K562 (cell line): ENCODE results near the gene KCND3. TPM values are rescaled to one million over a fixed set of nuclear protein-coding genes. Genes with fewer than 3 reads are reported as not detected.

Experiments used
- ATAC-seq: fragments of 200-7000 bp; cut with Tn5 transposase; 3 replicates; pipeline ENCODE4 v1.9.1; 2020; ENCODE audit warnings: moderate library complexity
- BruUV-seq: library from RNA; stranded (reverse); fragments of 400-500 nt; replicated peaks from 2 replicates; lab custom pipeline; 2021; lab: Mats Ljungman, UMichigan
- CTCF ChIA-PET: fragments of 300-600 bp; formaldehyde crosslinking; extraction: SDS; loops from one replicate; lab custom pipeline; 2021; ENCODE audit warnings: low intra/inter-chr PET ratio; lab: Yijun Ruan, JAX
- POLR2A ChIA-PET: fragments of 300-600, 350-650 bp; sonication (Branson Sonifier 250); formaldehyde crosslinking; extraction: SDS; loops from one replicate; lab custom pipeline; 2021; ENCODE audit warnings: antibody characterized with exemption, inconsistent platforms; lab: Yijun Ruan, JAX
- DNase-seq, 4 experiments: peaks; one replicate each; pipeline versions ENCODE4 v3.0.0 to v3.0.0-alpha.2; 2011 to 2018; ENCODE audit warnings: low spot score in 3 of 4, mixed read lengths in 3 of 4; ENCODE audit errors: extremely low read depth in 1 of 4
- FAIRE-seq: peaks from 2 replicates; lab custom pipeline; 2011; peaks lifted over from hg19 to GRCh38; lab: Jason Lieb, UNC
- H2AFZ ChIP-seq: 2 replicates; pipeline ENCODE4 v1.6.0; 2011; ENCODE audit warnings: low read depth, low read length, control low read depth, inconsistent platforms
- H3K27ac ChIP-seq: fragments of 200-600 bp; 3 replicates; pipeline ENCODE4 v1.8.0; 2011; ENCODE audit warnings: low read depth, mild to moderate bottlenecking, control low read depth, inconsistent platforms, low read length, moderate library complexity, mixed read lengths; ENCODE audit errors: extremely low read depth
- H3K27me3 ChIP-seq, 2 experiments: fragments of 300-600 bp in 1 of 2; 2 replicates in 1 of 2; 3 replicates in 1 of 2; pipeline versions ENCODE4 v1.6.0 to v1.8.0; 2011; ENCODE audit warnings: inconsistent platforms in 2 of 2, low read length in 2 of 2, mild to moderate bottlenecking in 1 of 2, mixed read lengths in 1 of 2, moderate library complexity in 1 of 2; ENCODE audit not compliant: control insufficient read depth in 2 of 2, insufficient read depth in 2 of 2
- H3K36me3 ChIP-seq: fragments of 300-600 bp; 3 replicates; pipeline ENCODE4 v1.8.0; 2011; ENCODE audit warnings: mild to moderate bottlenecking, low read length, inconsistent platforms; ENCODE audit not compliant: control insufficient read depth, insufficient read depth
- H3K4me1 ChIP-seq, 2 experiments: fragments of 200-600 bp in 1 of 2; replicated peaks in 1 of 2; 2 replicates in 1 of 2; 3 replicates in 1 of 2; pipeline versions ENCODE4 v1.5.1 to v1.8.0; 2011; ENCODE audit warnings: inconsistent platforms in 2 of 2, low read length in 2 of 2, mild to moderate bottlenecking in 1 of 2, mixed read lengths in 1 of 2, moderate library complexity in 1 of 2; ENCODE audit not compliant: control insufficient read depth in 2 of 2, insufficient read depth in 2 of 2
- H3K4me2 ChIP-seq: 2 replicates; pipeline ENCODE4 v1.6.1; 2011; ENCODE audit warnings: low read length, control low read depth, inconsistent platforms, mixed read lengths; ENCODE audit not compliant: insufficient read depth
- H3K4me3 ChIP-seq: fragments of 200-600 bp; sonication (generic), shearing (Covaris generic); 2 replicates; pipeline ENCODE4 v1.5.1; 2016; ENCODE audit warnings: control low read depth, inconsistent platforms
- H3K79me2 ChIP-seq: fragments of 200-600 bp; 3 replicates; pipeline ENCODE4 v1.8.0; 2011; ENCODE audit warnings: low read length, inconsistent platforms; ENCODE audit not compliant: control insufficient read depth, insufficient read depth
- H3K9ac ChIP-seq, 2 experiments: 2 replicates each; pipeline versions ENCODE4 v1.6.0 to v1.6.1; 2011; ENCODE audit warnings: low read depth in 2 of 2, low read length in 2 of 2, control low read depth in 1 of 2, inconsistent platforms in 1 of 2, mild to moderate bottlenecking in 1 of 2, mixed read lengths in 1 of 2; ENCODE audit not compliant: insufficient read depth in 1 of 2
- H3K9me1 ChIP-seq: one replicate; pipeline ENCODE4 v1.6.0; 2011; ENCODE audit warnings: inconsistent platforms, mild to moderate bottlenecking, low read length, moderate library complexity; ENCODE audit not compliant: control insufficient read depth, insufficient read depth
- H3K9me3 ChIP-seq: replicated peaks from 2 replicates; pipeline ENCODE4 v1.5.1; 2011; ENCODE audit warnings: low read depth, low read length, inconsistent platforms; ENCODE audit not compliant: control insufficient read depth, insufficient read depth
- H4K20me1 ChIP-seq: replicated peaks from 2 replicates; pipeline ENCODE4 v1.6.1; 2011; ENCODE audit warnings: low read length, inconsistent platforms, mixed read lengths; ENCODE audit not compliant: control insufficient read depth, insufficient read depth
- ARID2 ChIP-seq: fragments of 450-650 bp; IDR thresholded peaks from 2 replicates; pipeline ENCODE4 v1.6.1; 2017; ENCODE audit warnings: antibody characterized with exemption, mild to moderate bottlenecking
- CHD1 ChIP-seq: fragments of 200-600 bp; sonication (generic); IDR thresholded peaks from one replicate; pipeline ENCODE4 v1.6.1; 2012; ENCODE audit warnings: mild to moderate bottlenecking, moderate library complexity, low read length, inconsistent platforms
- ELF1 ChIP-seq: fragments of 200-800 bp; sonication (Bioruptor generic); IDR thresholded peaks from 2 replicates; pipeline ENCODE4 v1.6.1; 2016; ENCODE audit warnings: missing genetic modification characterization, missing compliant biosample characterization
- ELK3 ChIP-seq: fragments of 450-650 bp; formaldehyde crosslinking; IDR thresholded peaks from 2 replicates; pipeline ENCODE4 v1.4.0; 2020; ENCODE audit warnings: mild to moderate bottlenecking
- EWSR1 ChIP-seq: fragments of 450-650 bp; IDR thresholded peaks from 2 replicates; pipeline ENCODE4 v1.6.1; 2018; ENCODE audit warnings: borderline replicate concordance, mild to moderate bottlenecking, low read depth, moderate library complexity; ENCODE audit not compliant: partially characterized antibody
- LEF1 ChIP-seq: fragments of 450-650 bp; IDR thresholded peaks from 2 replicates; pipeline ENCODE4 v1.6.1; 2016; ENCODE audit warnings: mild to moderate bottlenecking
- MAX ChIP-seq: sonication (generic); formaldehyde crosslinking; IDR thresholded peaks from 2 replicates; pipeline ENCODE4 v1.9.0; 2022; ENCODE audit warnings: mild to moderate bottlenecking, missing genetic modification reagents
- NR2F6 ChIP-seq: fragments of 450-650 bp; formaldehyde crosslinking; IDR thresholded peaks from 2 replicates; pipeline ENCODE4 v1.4.0; 2020; ENCODE audit warnings: mild to moderate bottlenecking
- SP2 ChIP-seq: IDR thresholded peaks from 2 replicates; pipeline ENCODE4 v1.6.1; 2011; ENCODE audit warnings: mild to moderate bottlenecking, low read depth, low read length, moderate library complexity; ENCODE audit not compliant: poor library complexity, severe bottlenecking; ENCODE audit errors: extremely low read depth
- UBTF ChIP-seq, 2 experiments: IDR thresholded peaks; 2 replicates each; pipeline ENCODE4 v1.6.1; 2012; ENCODE audit warnings: improper control_type of control experiment in 2 of 2, low read depth in 2 of 2, low read length in 2 of 2, borderline replicate concordance in 1 of 2
- ZBTB7A ChIP-seq: IDR thresholded peaks from 2 replicates; pipeline ENCODE4 v1.6.1; 2011; ENCODE audit warnings: low read depth, mild to moderate bottlenecking, low read length, moderate library complexity, borderline replicate concordance; ENCODE audit not compliant: control insufficient read depth
- ZEB2 ChIP-seq: fragments of 450-650 bp; IDR thresholded peaks from 2 replicates; pipeline ENCODE4 v1.6.1; 2016
- ZNF175 ChIP-seq: fragments of 200-800 bp; sonication (Bioruptor generic); IDR thresholded peaks from 2 replicates; pipeline ENCODE4 v1.6.1; 2016; ENCODE audit warnings: low read depth, mild to moderate bottlenecking, missing genetic modification characterization, missing compliant biosample characterization
- ZNF239 ChIP-seq: fragments of 250-450 bp; sonication (Bioruptor Pico); IDR thresholded peaks from 2 replicates; pipeline ENCODE4 v1.4.0; 2020; ENCODE audit warnings: mild to moderate bottlenecking
- WGBS: fragments of 100-300 bp; shearing (Covaris generic); methylation state at CpG from one replicate; pipeline ENCODE4 v1.1.6; 2016; ENCODE audit warnings: low coverage, mixed read lengths; ENCODE audit not compliant: insufficient coverage; ENCODE audit errors: missing lambda C conversion rate; 5-methylcytosine and 5-hydroxymethylcytosine counted together
- in situ Hi-C: fragments of 300-500 bp; cut with MboI; formaldehyde crosslinking; loops from 4 replicates; pipeline ENCODE4 v1.15.0; 2018; ENCODE audit warnings: inconsistent platforms, mixed read lengths
- intact Hi-C: fragments of 100-400 bp; cut with micrococcal nuclease; formaldehyde crosslinking; loops from 2 replicates; pipeline ENCODE4 v1.14.2; 2022
- polyA plus RNA-seq, 8 experiments: library from polyadenylated mRNA; depleted of rRNA in 4 of 8; stranded (reverse) in 5 of 8; unstranded in 3 of 8; fragments of >200 nt; fragmentation: Nextera tagmentation in 2 of 8; fragmentation: Illumina TruSeq in 1 of 8; extraction: Ambion mirVana in 2 of 8; extraction: Trizol in 1 of 8; gene quantifications; 2 replicates each; pipeline versions ENCODE4 v1.2.1 to v1.2.3, GENCODE V29; 2011 to 2014; ENCODE audit warnings: inconsistent platforms in 1 of 8, missing spikeins in 1 of 8
- total RNA-seq, 7 experiments: library from RNA; depleted of rRNA in 6 of 7; stranded (reverse); fragments of >200 nt in 6 of 7; fragmentation: Illumina TruSeq in 2 of 7; extraction: Trizol in 2 of 7; gene quantifications; 2 replicates each; pipeline versions ENCODE4 v1.2.1 to v1.2.3, GENCODE V29; 2011 to 2021; ENCODE audit warnings: low replicate concordance in 1 of 7

The KCND3 gene
- total and polyA plus RNA-seq, 9 of the 15 experiments (the other 6 are each of a cell fraction or from before 2014, with no cell fraction given) = not detected

- TF ChIP-seq ZNF175 (CRISPR knock-in tag) (0 out of 2 replicates have a peak, but pooled peaks have one; percentile 6), ZBTB7A (peak; percentile 85; the same call in 1 of the 2 replicates)
These were observed 249.3 kb downstream of the KCND3 start (continued) for GRCh38 chr1:111739925-111740765.

- intact Hi-C loops (no loop called here), in situ Hi-C loops (no loop called here)
- Histone ChIP-seq H3K4me2 (peak within 1 kb of the TSS; percentile 87), H3K9me3 (no peaks in the 10 kb centered on the region), H3K79me2 (no peaks in the 10 kb centered on the region), H4K20me1 (no peaks in the 10 kb centered on the region; the same call in 1 of the 2 replicates), H3K36me3 (no peaks in the 10 kb centered on the region), H3K27ac (no peak within 1 kb of the TSS), H2AFZ (peak within 1 kb of the TSS; percentile 80), H3K9ac (peak within 1 kb of the TSS; percentile 43 to 84; a peak in 3 of 4 replicates), H3K27me3 (peaks cover 39 to 75% of the 10 kb centered on the region in 2 experiments), H3K9me1 (peaks cover under 1% of the 10 kb centered on the region), H3K4me1 (peaks cover 14 to 28% of the 10 kb centered on the region in 2 experiments), H3K4me3 (peak within 1 kb of the TSS; percentile 44)
- under 1% methylated on average over 52 of the region's 59 CpGs for WGBS
- FAIRE-seq = peak; percentile 19
- DNase-seq = peak; percentile 91 to 99 (median 98)
- ChIA-PET POLR2A (interaction anchor here (0.6 to 2.0 kb wide), 9 partner anchors 8 to 625 kb away, joined by 3 to 7 read pairs (median 3); no protein-coding TSS in a partner anchor), CTCF (interaction anchor here (1.2 kb wide), 1 partner anchor 25 kb away, joined by 3 read pairs; no protein-coding TSS in a partner anchor)
- BruUV-seq = no TSS peak
- ATAC-seq = peak; percentile 90
- TF ChIP-seq ARID2 (no peak), MAX (peak; percentile 98), UBTF (IDR thresholded peaks at IDR 0.05; ENCODE audit: borderline replicate concordance in 1 of 2, low read depth in 2 of 2, low read length in 2 of 2) (peak in 1 of 2 experiments; percentile 78; a peak in 1 of 4 replicates), SP2 (no peak), NR2F6 (CRISPR knock-in tag) (no peak), ELK3 (CRISPR knock-in tag) (no peak), LEF1 (no peak), ELF1 (tag) (no peak), CHD1 (no peak), ZNF239 (CRISPR knock-in tag) (no peak), EWSR1 (no peak), ZEB2 (no peak)
These were observed 250.1 kb downstream of the KCND3 start, which contains the start of gene INKA2 for GRCh38 chr1:111739194-111739924. Gene INKA2, minus strand, starts transcription at chr1:111739395. Its CDS starts 153 bp downstream, at chr1:111739242.
